IMR-90 (cell line): ENCODE results near the gene RFPL4A. TPM values are rescaled to one million over a fixed set of nuclear protein-coding genes. Genes with fewer than 3 reads are reported as not detected.

ENCODE experiments used
- ATAC-seq: fragments of 200-7000 bp; cut with Tn5 transposase; 2 replicates; pipeline ENCODE4 v1.9.1; 2020; ENCODE audit warnings: low read depth, mild to moderate bottlenecking, moderate library complexity
- BruUV-seq: library from RNA; stranded (reverse); fragments of 400-500 nt; replicated peaks from 2 replicates; lab custom pipeline; 2021; lab: Mats Ljungman, UMichigan
- CTCF ChIA-PET: fragments of 300-600 bp; formaldehyde crosslinking; extraction: SDS; loops from one replicate; lab custom pipeline; 2021; ENCODE audit warnings: antibody characterized with exemption; lab: Yijun Ruan, JAX
- POLR2A ChIA-PET: fragments of 300-600 bp; sonication (Branson Sonifier 250); formaldehyde crosslinking; loops from one replicate; lab custom pipeline; 2022; ENCODE audit warnings: antibody characterized with exemption; ENCODE audit not compliant: unreplicated experiment; lab: Charles Lee
- DNase-seq: peaks from one replicate; pipeline ENCODE4 v3.0.0; 2013
- H2AFZ ChIP-seq: replicated peaks from 2 replicates; pipeline ENCODE3; 2013; ENCODE audit warnings: low read length, mild to moderate bottlenecking; ENCODE audit not compliant: poor library complexity
- H2AK5ac ChIP-seq: 2 replicates; pipeline ENCODE4 v1.6.1; 2013; ENCODE audit warnings: low read depth, low read length, inconsistent platforms
- H2AK9ac ChIP-seq: replicated peaks from 2 replicates; pipeline ENCODE3; 2013; ENCODE audit warnings: mild to moderate bottlenecking, low read depth, low read length, moderate library complexity; ENCODE audit not compliant: poor library complexity
- H2BK120ac ChIP-seq: 2 replicates; pipeline ENCODE4 v1.6.1; 2013; ENCODE audit warnings: low read depth, low read length, inconsistent platforms
- H2BK15ac ChIP-seq: 3 replicates; pipeline ENCODE4 v1.6.1; 2013; ENCODE audit warnings: low read depth, low read length, inconsistent platforms
- H2BK20ac ChIP-seq: 2 replicates; pipeline ENCODE4 v1.6.1; 2013; ENCODE audit warnings: low read depth, mild to moderate bottlenecking, inconsistent platforms, low read length, moderate library complexity
- H2BK5ac ChIP-seq: 2 replicates; pipeline ENCODE4 v1.6.1; 2013; ENCODE audit warnings: mild to moderate bottlenecking, low read depth, low read length, inconsistent platforms; ENCODE audit not compliant: poor library complexity, severe bottlenecking
- H3K14ac ChIP-seq: replicated peaks from 2 replicates; pipeline ENCODE4 v1.6.1; 2013; ENCODE audit warnings: low read depth, low read length, inconsistent platforms
- H3K18ac ChIP-seq: 2 replicates; pipeline ENCODE4 v1.6.1; 2013; ENCODE audit warnings: low read depth, low read length, control low read depth
- H3K23ac ChIP-seq: 2 replicates; pipeline ENCODE4 v1.6.1; 2013; ENCODE audit warnings: low read depth, low read length, inconsistent platforms
- H3K27ac ChIP-seq: 2 replicates; pipeline ENCODE4 v1.5.1; 2013; ENCODE audit warnings: mild to moderate bottlenecking, control low read depth, low read length; ENCODE audit not compliant: insufficient read depth
- H3K27me3 ChIP-seq: 2 replicates; pipeline ENCODE4 v1.6.1; 2013; ENCODE audit warnings: low read length; ENCODE audit not compliant: control insufficient read depth, insufficient read depth
- H3K36me3 ChIP-seq: 2 replicates; pipeline ENCODE4 v1.6.1; 2013; ENCODE audit warnings: low read length, mixed read lengths; ENCODE audit not compliant: control insufficient read depth, insufficient read depth
- H3K4ac ChIP-seq: 2 replicates; pipeline ENCODE4 v1.6.1; 2013; ENCODE audit warnings: low read depth, low read length, inconsistent platforms
- H3K4me1 ChIP-seq: 2 replicates; pipeline ENCODE4 v1.6.1; 2013; ENCODE audit warnings: low read length, mixed read lengths; ENCODE audit not compliant: control insufficient read depth, insufficient read depth
- H3K4me2 ChIP-seq: 2 replicates; pipeline ENCODE4 v1.6.1; 2013; ENCODE audit warnings: low read depth, mild to moderate bottlenecking, control low read depth, low read length, moderate library complexity
- H3K4me3 ChIP-seq: 2 replicates; pipeline ENCODE4 v1.5.1; 2013; ENCODE audit warnings: low read depth, mild to moderate bottlenecking, control low read depth, low read length, moderate library complexity; ENCODE audit not compliant: insufficient read depth
- H3K56ac ChIP-seq: 2 replicates; pipeline ENCODE4 v1.6.1; 2013; ENCODE audit warnings: low read length, inconsistent platforms; ENCODE audit not compliant: insufficient read depth; ENCODE audit errors: extremely low read depth
- H3K79me1 ChIP-seq, 2 experiments: 2 replicates each; pipeline ENCODE4 v1.6.1; 2013; ENCODE audit warnings: low read length in 2 of 2, inconsistent platforms in 1 of 2, low read depth in 1 of 2
- H3K9ac ChIP-seq: 2 replicates; pipeline ENCODE4 v1.6.1; 2013; ENCODE audit warnings: low read depth, low read length, control low read depth
- H3K9me1 ChIP-seq: 2 replicates; pipeline ENCODE4 v1.6.1; 2013; ENCODE audit warnings: low read length, inconsistent platforms; ENCODE audit not compliant: insufficient read depth
- H3K9me3 ChIP-seq: 2 replicates; pipeline ENCODE4 v1.6.1; 2013; ENCODE audit warnings: low read length; ENCODE audit not compliant: control insufficient read depth, insufficient read depth
- H4K20me1 ChIP-seq: 2 replicates; pipeline ENCODE4 v1.6.1; 2013; ENCODE audit warnings: low read length, inconsistent platforms; ENCODE audit not compliant: insufficient read depth
- H4K5ac ChIP-seq: 2 replicates; pipeline ENCODE4 v1.6.1; 2013; ENCODE audit warnings: mild to moderate bottlenecking, low read depth, low read length, control low read depth
- H4K8ac ChIP-seq, 2 experiments: 2 replicates each; pipeline ENCODE4 v1.6.1; 2013; ENCODE audit warnings: low read depth in 2 of 2, low read length in 2 of 2, control low read depth in 1 of 2, inconsistent platforms in 1 of 2
- H4K91ac ChIP-seq: 2 replicates; pipeline ENCODE4 v1.6.1; 2013; ENCODE audit warnings: low read depth, low read length, inconsistent platforms; ENCODE audit not compliant: insufficient read depth
- BHLHE40 ChIP-seq: fragments of 150-350 bp; IDR thresholded peaks from 2 replicates; pipeline ENCODE4 v1.6.1; 2016; ENCODE audit warnings: mild to moderate bottlenecking, low read depth, low read length
- CEBPB ChIP-seq: IDR thresholded peaks from 2 replicates; pipeline ENCODE4 v1.6.1; 2012; ENCODE audit warnings: low read depth, low read length, improper control_type of control experiment
- FOS ChIP-seq: fragments of 150-350 bp; IDR thresholded peaks from 2 replicates; pipeline ENCODE4 v1.6.1; 2016; ENCODE audit warnings: low read depth, low read length
- MAFK ChIP-seq: IDR thresholded peaks from 2 replicates; pipeline ENCODE4 v1.6.1; 2012; ENCODE audit warnings: low read depth, low read length, improper control_type of control experiment
- MXI1 ChIP-seq: IDR thresholded peaks from 2 replicates; pipeline ENCODE4 v1.6.1; 2012; ENCODE audit warnings: low read depth, mild to moderate bottlenecking, low read length, moderate library complexity, borderline replicate concordance
- POLR2A ChIP-seq: IDR thresholded peaks from 2 replicates; pipeline ENCODE4 v1.6.1; 2012; ENCODE audit warnings: mild to moderate bottlenecking, low read depth, low read length
- RCOR1 ChIP-seq: IDR thresholded peaks from 2 replicates; pipeline ENCODE4 v1.6.1; 2012; ENCODE audit warnings: mild to moderate bottlenecking, low read length, improper control_type of control experiment; ENCODE audit not compliant: insufficient replicate concordance
- WGBS, 2 experiments: methylation state at CpG; one replicate each; pipeline versions ENCODE4 v1.1.5 to v1.1.7; 2013; ENCODE audit warnings: missing lambda C conversion rate in 2 of 2; ENCODE audit not compliant: insufficient read length in 1 of 2; ENCODE audit errors: extremely low coverage in 2 of 2; 5-methylcytosine and 5-hydroxymethylcytosine counted together
- dilution Hi-C: fragments of 300-500 bp; cut with HindIII; formaldehyde crosslinking; loops from one replicate; pipeline ENCODE4 v1.14.3; 2018; ENCODE audit warnings: low sequenced_read_pairs; ENCODE audit not compliant: unreplicated experiment
- in situ Hi-C: fragments of 300-500 bp; cut with MboI; formaldehyde crosslinking; loops from 3 replicates; pipeline ENCODE4 v1.14.3; 2019; ENCODE audit warnings: low sequenced_read_pairs, inconsistent platforms, mixed read lengths
- intact Hi-C: fragments of 100-400 bp; cut with micrococcal nuclease; formaldehyde crosslinking; loops from 2 replicates; pipeline ENCODE4 v1.10.0; 2022
- polyA plus RNA-seq, 3 experiments: library from polyadenylated mRNA; depleted of rRNA; stranded (reverse); fragments of >200 nt; gene quantifications; 2 replicates each; pipeline ENCODE4 v1.2.3, GENCODE V29; 2012; ENCODE audit warnings: low replicate concordance in 1 of 3
- total RNA-seq: library from RNA; depleted of rRNA; stranded (reverse); fragments of >200 nt; gene quantifications from 2 replicates; pipeline ENCODE4 v1.2.3, GENCODE V29; 2012
- TF ChIP-seq, protein P1 (sequence below): fragments of 150-350 bp; IDR thresholded peaks from 2 replicates; pipeline ENCODE4 v1.6.1; 2017; ENCODE audit warnings: mild to moderate bottlenecking, antibody characterized with exemption, low read length, low read depth

Gene RFPL4A
- total and polyA plus RNA-seq, 2 of the 4 experiments (the other 2 are of a cell fraction): 0.07 TPM; not detected in 1

DNA sequence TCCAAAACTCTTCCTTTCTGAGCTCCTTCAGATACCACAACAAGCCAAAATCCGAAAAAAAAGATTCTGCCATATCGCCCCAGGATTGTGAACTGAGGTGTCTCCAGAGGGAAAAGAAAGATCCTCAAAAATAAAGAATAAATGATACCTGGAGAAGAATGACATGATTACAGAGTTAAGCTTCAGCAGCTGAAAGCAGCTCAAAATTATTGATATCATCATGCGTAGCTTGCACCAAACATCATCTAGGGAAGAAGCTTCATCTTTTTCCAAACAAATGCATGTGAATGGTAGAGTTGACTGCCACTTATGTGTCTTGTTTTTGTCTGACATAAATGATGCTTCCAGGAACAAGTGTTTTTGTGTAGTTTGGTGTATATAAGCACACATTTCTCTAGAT, 20.6 kb upstream of the RFPL4A start, which contains the start of gene NLRP9:
Gene NLRP9, minus strand, starts transcription at position 101 of the 400 bp plus-strand sequence. Its CDS starts 28 bp downstream, at position 73.
- Histone ChIP-seq H3K79me1 (no peaks in the 10 kb centered on the region), H2BK15ac (no peak within 1 kb of the TSS), H3K9me1 (no peaks in the 10 kb centered on the region), H2AK5ac (no peak within 1 kb of the TSS), H3K18ac (no peak within 1 kb of the TSS), H2BK5ac (no peak within 1 kb of the TSS), H3K9ac (no peak within 1 kb of the TSS), H4K20me1 (no peaks in the 10 kb centered on the region), H2BK20ac (no peak within 1 kb of the TSS), H3K56ac (no peak within 1 kb of the TSS), H3K27me3 (no peaks in the 10 kb centered on the region), H4K91ac (no peak within 1 kb of the TSS), H4K8ac (no peak within 1 kb of the TSS), H2BK120ac (no peak within 1 kb of the TSS), H2AK9ac (no peak within 1 kb of the TSS), H3K9me3 (peaks cover 4% of the 10 kb centered on the region; the same call in 1 of the 2 replicates), H3K4me2 (no peak within 1 kb of the TSS), H2AFZ (no peak within 1 kb of the TSS), H3K36me3 (no peaks in the 10 kb centered on the region), H3K27ac (no peak within 1 kb of the TSS), H3K4ac (no peak within 1 kb of the TSS), H3K14ac (no peak within 1 kb of the TSS), H4K5ac (no peak within 1 kb of the TSS), H3K4me3 (no peak within 1 kb of the TSS), H3K4me1 (no peaks in the 10 kb centered on the region), H3K23ac (no peak within 1 kb of the TSS)
- ATAC-seq: no peak
- intact Hi-C loops (no loop called here), in situ Hi-C loops (no loop called here), dilution Hi-C loops (no loop called here)
- TF ChIP-seq BHLHE40 (no peak), FOS (no peak), MXI1 (no peak), MAFK (no peak), CEBPB (no peak), RCOR1 (no peak), POLR2A (no peak)
- TF ChIP-seq, protein P1, sequence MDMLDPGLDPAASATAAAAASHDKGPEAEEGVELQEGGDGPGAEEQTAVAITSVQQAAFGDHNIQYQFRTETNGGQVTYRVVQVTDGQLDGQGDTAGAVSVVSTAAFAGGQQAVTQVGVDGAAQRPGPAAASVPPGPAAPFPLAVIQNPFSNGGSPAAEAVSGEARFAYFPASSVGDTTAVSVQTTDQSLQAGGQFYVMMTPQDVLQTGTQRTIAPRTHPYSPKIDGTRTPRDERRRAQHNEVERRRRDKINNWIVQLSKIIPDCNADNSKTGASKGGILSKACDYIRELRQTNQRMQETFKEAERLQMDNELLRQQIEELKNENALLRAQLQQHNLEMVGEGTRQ: no peak
- ChIA-PET POLR2A (no interaction called here), CTCF (no interaction called here)
- DNase-seq: no peak
- no TSS peak for BruUV-seq
- no CpG with 5 or more reads among the region's 3 CpGs for WGBS, 2 experiments
